NCI-H2196 treated with DMSO at 0.1 percent for 48 hours (cell line): ENCODE results near the gene AUTS2.
A peak's percentile ranks its signal among the peaks of the same experiment; 100 is the strongest.
"Not testable (repeated sequence)": the region's sequence is repeated elsewhere in the genome, so short reads cannot be mapped to it uniquely, and the experiment has no call there.

ENCODE experiments used
- DNase-seq: peaks from one replicate; lab custom pipeline; 2025; ENCODE audit not compliant: unreplicated experiment; lab: John Stamatoyannopoulos, UW

Gene AUTS2

DNA sequence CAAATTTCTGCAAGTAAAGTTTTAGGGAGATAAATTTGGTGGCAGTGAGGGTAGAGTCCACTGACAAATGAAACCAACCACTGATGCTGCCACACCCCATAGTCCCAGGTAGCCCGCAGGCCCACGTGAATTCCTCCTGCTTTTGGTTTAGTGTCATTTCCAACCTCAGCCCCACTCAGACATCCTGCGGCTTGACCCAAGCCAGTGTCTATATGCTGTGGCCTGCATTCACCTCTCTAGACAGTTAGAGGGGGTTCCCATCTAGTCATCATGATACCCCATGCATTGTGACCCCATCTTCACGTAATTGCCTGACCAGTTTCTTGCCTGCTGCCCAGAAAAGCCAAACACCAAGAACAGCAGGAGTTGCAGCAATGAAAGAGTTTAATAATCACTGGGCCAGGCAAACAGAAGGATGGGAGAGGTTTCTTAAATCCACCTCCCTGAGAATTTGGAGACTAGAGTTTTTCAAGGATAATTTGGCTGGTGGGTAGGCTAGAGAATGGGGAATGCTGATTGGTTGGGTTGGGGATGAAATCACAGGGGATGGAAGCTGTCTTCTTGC is 1201.6 kb downstream of the AUTS2 start:
- no peak for DNase-seq

GRCh38 chr7:70805360-70805759 is 1207.1 kb downstream of the AUTS2 start:
- no peak for DNase-seq

GRCh38 chr7:70807650-70808049 is 1209.4 kb downstream of the AUTS2 start:
- DNase-seq = no peak

GRCh38 chr7:70808876-70809275 is 1210.6 kb downstream of the AUTS2 start:
- no peak for DNase-seq

GRCh38 chr7:70810558-70811139 is 1212.4 kb downstream of the AUTS2 start:
- no peak for DNase-seq

DNA sequence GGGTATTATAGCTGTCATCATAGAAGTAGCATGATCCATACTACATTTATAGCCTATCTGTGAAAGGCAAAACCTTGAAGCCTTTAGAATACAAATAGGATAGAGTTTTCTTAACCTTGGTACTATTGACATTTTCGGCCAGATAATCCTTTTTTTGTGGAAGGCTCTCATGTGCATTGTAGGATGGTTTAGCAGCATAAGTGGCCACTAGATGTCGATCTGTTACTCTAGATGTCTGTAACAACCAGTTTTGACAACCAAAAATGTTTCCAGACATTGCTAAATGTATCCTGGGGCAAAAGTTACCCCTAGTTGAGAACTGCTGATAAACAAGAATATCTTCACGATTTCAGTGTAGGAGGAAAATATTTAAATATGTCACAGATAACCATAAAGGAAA is 1214.2 kb downstream of the AUTS2 start:
- no peak for DNase-seq

DNA sequence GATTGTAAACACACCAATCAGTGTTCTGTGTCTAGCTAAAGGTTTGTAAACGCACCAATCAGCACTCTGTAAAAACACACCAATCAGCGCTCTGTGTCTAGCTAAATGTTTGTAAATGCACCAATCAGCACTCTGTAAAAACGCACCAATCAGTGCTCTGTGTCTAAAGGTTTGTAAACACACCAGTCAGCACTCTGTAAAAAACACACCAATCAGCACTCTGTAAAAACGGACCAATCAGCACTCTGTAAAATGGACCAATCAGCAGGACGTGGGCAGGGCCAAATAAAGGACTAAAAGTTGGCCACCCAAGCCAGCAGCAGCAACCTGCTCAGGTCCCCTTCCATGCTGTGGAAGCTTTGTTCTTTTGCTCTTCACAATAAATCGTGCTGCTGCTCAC is 1224.2 kb downstream of the AUTS2 start:
- DNase-seq = not testable (repeated sequence)

- peak; percentile 11 for DNase-seq
Measured at GRCh38 chr7:70829221-70830059, 1231.2 kb downstream of the AUTS2 start.

- no peak for DNase-seq
Measured at GRCh38 chr7:70830060-70830395, 1231.8 kb downstream of the AUTS2 start.

DNA sequence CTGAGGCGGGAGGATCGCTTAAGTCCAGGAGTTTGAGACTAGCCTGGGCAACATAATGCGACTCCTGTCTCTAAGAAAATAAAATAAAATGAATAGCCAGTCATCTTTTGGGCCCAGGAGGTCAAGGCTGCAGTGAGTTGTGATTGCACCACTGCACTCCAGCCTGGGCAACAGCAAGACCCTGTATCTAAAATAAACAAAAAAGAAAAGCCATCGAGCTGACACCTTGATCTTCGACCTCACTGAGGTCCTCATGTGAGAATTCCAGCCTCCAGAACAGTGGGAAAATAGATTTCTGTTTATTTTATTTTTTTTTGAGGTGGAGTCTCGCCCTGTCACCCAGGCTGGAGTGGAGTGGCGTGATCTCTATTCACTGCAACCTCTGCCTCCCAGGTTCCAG is 1232.2 kb downstream of the AUTS2 start:
- no peak for DNase-seq

- no peak for DNase-seq
Measured at GRCh38 chr7:70833726-70834125, 1235.5 kb downstream of the AUTS2 start.

- DNase-seq = no peak
Measured at GRCh38 chr7:70834424-70834823, 1236.1 kb downstream of the AUTS2 start.

- DNase-seq = no peak
Measured at GRCh38 chr7:70835658-70836057, 1237.4 kb downstream of the AUTS2 start.

- no peak for DNase-seq
Measured at GRCh38 chr7:70836279-70836678, 1238.0 kb downstream of the AUTS2 start.

- no peak for DNase-seq
Measured at GRCh38 chr7:70836946-70837345, 1238.7 kb downstream of the AUTS2 start.

- no peak for DNase-seq
Measured at GRCh38 chr7:70837589-70837988, 1239.3 kb downstream of the AUTS2 start.

- no peak for DNase-seq
Measured at GRCh38 chr7:70838292-70838907, 1240.1 kb downstream of the AUTS2 start.
